Breast epithelium (tissue), 4 donors: ENCODE results near the gene ANGPTL2. TPM values are rescaled to one million over a fixed set of nuclear protein-coding genes. Genes with fewer than 3 reads are reported as not detected.

Source experiments
- DNase-seq, 2 donors: peaks; one replicate each; pipeline ENCODE4 v3.0.0-alpha.2; 2019; ENCODE audit warnings: low spot score in 2 of 2
- H3K27ac ChIP-seq, 2 donors: fragments of 200-600 bp; sonication (generic) in 1 of 2; one replicate each; pipeline ENCODE4 v1.5.1; 2016 to 2019; ENCODE audit warnings: mild to moderate bottlenecking in 1 of 2
- H3K27me3 ChIP-seq, 2 donors: fragments of 200-600 bp; sonication (generic) in 1 of 2; one replicate each; pipeline versions ENCODE4 v1.5.1 to v1.6.0; 2017 to 2019; ENCODE audit warnings: control low read depth in 1 of 2, mild to moderate bottlenecking in 1 of 2
- H3K36me3 ChIP-seq: fragments of 200-600 bp; one replicate; pipeline ENCODE4 v1.5.1; 2019
- H3K4me1 ChIP-seq, 2 donors: fragments of 200-600 bp; sonication (generic); one replicate each; pipeline ENCODE4 v1.5.1; 2016 to 2019; ENCODE audit warnings: control low read depth in 1 of 2
- H3K4me3 ChIP-seq, 3 donors: fragments of 200-600 bp; sonication (generic); 1 replicate in 2 of 3; 2 replicates in 1 of 3; pipeline ENCODE4 v1.5.1; 2016 to 2019; ENCODE audit warnings: mild to moderate bottlenecking in 3 of 3, moderate library complexity in 2 of 3
- H3K9me3 ChIP-seq, 2 donors: fragments of 200-600 bp; sonication (generic) in 1 of 2; one replicate each; pipeline ENCODE4 v1.5.1; 2016 to 2019; ENCODE audit warnings: control low read depth in 1 of 2
- CTCF ChIP-seq, 3 donors: fragments of 450-650 bp; IDR thresholded peaks; one replicate each; pipeline ENCODE4 v1.5.1; 2016 to 2017; ENCODE audit warnings: antibody characterized with exemption in 3 of 3, mild to moderate bottlenecking in 3 of 3, moderate library complexity in 3 of 3
- POLR2A ChIP-seq: fragments of 450-650 bp; IDR thresholded peaks from one replicate; pipeline ENCODE4 v1.6.1; 2016; ENCODE audit warnings: antibody characterized with exemption, mild to moderate bottlenecking, moderate library complexity
- POLR2AphosphoS5 ChIP-seq, 3 donors: sonication (generic); formaldehyde crosslinking; IDR thresholded peaks; one replicate each; pipeline ENCODE4 v1.6.1; 2017; ENCODE audit warnings: antibody characterized with exemption in 3 of 3
- intact Hi-C: fragments of 100-400 bp; cut with DNase I; formaldehyde crosslinking; loops from one replicate; pipeline ENCODE4 v1.15.1; 2023; ENCODE audit warnings: low total_unique reads
- total RNA-seq, 3 donors: library from RNA; depleted of rRNA; stranded (reverse); fragments of >200 nt; gene quantifications; one replicate each; pipeline ENCODE4 v1.1.0, GENCODE V29; 2016

The ANGPTL2 gene
- total RNA-seq, 3 donors from 2014 or later: 30.9 to 61.8 (median 51.8) TPM

- Histone ChIP-seq H3K27me3 (no peaks in the 10 kb centered on the region), H3K4me3 (no peak overlapping the region), H3K36me3 (no peaks in the 10 kb centered on the region), H3K4me1 (peaks cover 0 to 5% of the 10 kb centered on the region in 2 donors), H3K9me3 (no peaks in the 10 kb centered on the region), H3K27ac (peak overlapping the region; percentile 8 to 48)
- intact Hi-C loops: no loop called here
- no peak for DNase-seq
- no peak for TF ChIP-seq POLR2AphosphoS5 (IDR thresholded peaks at IDR 0.05)
- TF ChIP-seq POLR2A: no peak
- no peak for TF ChIP-seq CTCF (IDR thresholded peaks at IDR 0.05)
Measured at GRCh38 chr9:127138444-127138843, 16.0 kb upstream of the ANGPTL2 start.

- intact Hi-C loops: no loop called here
- Histone ChIP-seq H3K36me3 (no peaks in the 10 kb centered on the region), H3K4me1 (peaks cover 0 to 5% of the 10 kb centered on the region in 2 donors), H3K27me3 (no peaks in the 10 kb centered on the region), H3K9me3 (no peaks in the 10 kb centered on the region), H3K27ac (peak overlapping the region in 1 of 2 donors; percentile 48), H3K4me3 (no peak overlapping the region)
- DNase-seq: peak in 1 of 2 donors; percentile 37
- no peak for TF ChIP-seq CTCF (IDR thresholded peaks at IDR 0.05)
- no peak for TF ChIP-seq POLR2A
- no peak for TF ChIP-seq POLR2AphosphoS5 (IDR thresholded peaks at IDR 0.05)
Measured at GRCh38 chr9:127137640-127138360, 15.4 kb upstream of the ANGPTL2 start.

- Histone ChIP-seq H3K4me3 (no peak overlapping the region), H3K9me3 (no peaks in the 10 kb centered on the region), H3K27me3 (no peaks in the 10 kb centered on the region), H3K36me3 (no peaks in the 10 kb centered on the region), H3K4me1 (peaks cover 0 to 5% of the 10 kb centered on the region in 2 donors), H3K27ac (no peak overlapping the region)
- intact Hi-C loops: no loop called here
- TF ChIP-seq CTCF (IDR thresholded peaks at IDR 0.05): no peak
- TF ChIP-seq POLR2A: no peak
- TF ChIP-seq POLR2AphosphoS5 (IDR thresholded peaks at IDR 0.05): no peak
- DNase-seq: peak in 1 of 2 donors; percentile 19
Measured at GRCh38 chr9:127136880-127137639, 14.6 kb upstream of the ANGPTL2 start.

GRCh38 chr9:127136081-127136879, 13.8 kb upstream of the ANGPTL2 start:
- intact Hi-C loops: no loop called here
- Histone ChIP-seq H3K27ac (no peak overlapping the region), H3K9me3 (no peaks in the 10 kb centered on the region), H3K4me1 (peaks cover 0 to 5% of the 10 kb centered on the region in 2 donors), H3K27me3 (no peaks in the 10 kb centered on the region), H3K4me3 (no peak overlapping the region), H3K36me3 (no peaks in the 10 kb centered on the region)
- peak in 1 of 2 donors; percentile 25 for DNase-seq
- TF ChIP-seq POLR2A (no peak), POLR2AphosphoS5 (IDR thresholded peaks at IDR 0.05) (no peak), CTCF (IDR thresholded peaks at IDR 0.05) (no peak)
